ENCODE measurements around the gene PRXL2B.

DNA sequence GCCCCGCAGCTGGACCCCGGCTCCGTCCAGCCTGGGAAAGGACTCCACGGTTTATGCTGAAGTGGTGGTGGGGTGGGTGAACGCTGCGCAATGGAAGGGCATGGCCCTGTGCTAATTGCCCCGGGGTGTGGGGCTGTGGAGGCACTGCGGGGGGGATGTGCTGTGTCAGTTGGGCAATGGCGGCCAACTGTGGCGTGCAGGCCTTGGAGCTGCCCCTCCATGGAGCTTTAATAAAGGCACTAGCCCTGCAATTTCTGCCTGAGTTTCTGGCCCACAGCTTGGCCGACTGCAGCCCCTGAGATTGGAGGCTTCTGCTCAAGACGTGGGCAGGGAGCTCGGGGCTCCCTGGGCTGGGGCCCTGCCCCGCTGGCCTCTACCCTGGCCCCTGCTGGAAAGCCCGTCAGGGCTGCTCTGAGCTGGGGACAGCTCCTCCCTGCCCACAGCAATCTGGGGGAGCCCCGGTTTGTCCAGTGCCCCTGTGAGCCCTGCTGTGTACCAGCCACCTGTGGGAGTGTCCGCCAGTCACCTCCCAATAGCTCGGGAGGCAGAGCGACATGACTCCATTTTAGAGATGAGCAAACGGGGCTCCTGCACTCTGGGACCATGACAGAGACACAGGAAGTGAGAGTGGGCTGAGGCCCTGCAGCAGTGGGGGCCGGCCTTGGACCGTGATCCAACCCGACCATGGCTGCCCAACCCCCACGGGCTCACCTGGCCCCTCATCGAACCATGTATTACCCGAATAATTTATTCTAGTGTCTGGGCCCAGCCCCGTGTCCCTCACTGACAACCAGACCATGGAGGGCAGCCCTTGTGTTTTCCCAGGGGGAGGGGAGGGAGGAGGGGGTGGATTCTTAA is 39.1 kb upstream of the PRXL2B start:
- no peak for TF ChIP-seq POLR2A (IDR thresholded peaks at IDR 0.05)
- TF ChIP-seq, protein P1, sequence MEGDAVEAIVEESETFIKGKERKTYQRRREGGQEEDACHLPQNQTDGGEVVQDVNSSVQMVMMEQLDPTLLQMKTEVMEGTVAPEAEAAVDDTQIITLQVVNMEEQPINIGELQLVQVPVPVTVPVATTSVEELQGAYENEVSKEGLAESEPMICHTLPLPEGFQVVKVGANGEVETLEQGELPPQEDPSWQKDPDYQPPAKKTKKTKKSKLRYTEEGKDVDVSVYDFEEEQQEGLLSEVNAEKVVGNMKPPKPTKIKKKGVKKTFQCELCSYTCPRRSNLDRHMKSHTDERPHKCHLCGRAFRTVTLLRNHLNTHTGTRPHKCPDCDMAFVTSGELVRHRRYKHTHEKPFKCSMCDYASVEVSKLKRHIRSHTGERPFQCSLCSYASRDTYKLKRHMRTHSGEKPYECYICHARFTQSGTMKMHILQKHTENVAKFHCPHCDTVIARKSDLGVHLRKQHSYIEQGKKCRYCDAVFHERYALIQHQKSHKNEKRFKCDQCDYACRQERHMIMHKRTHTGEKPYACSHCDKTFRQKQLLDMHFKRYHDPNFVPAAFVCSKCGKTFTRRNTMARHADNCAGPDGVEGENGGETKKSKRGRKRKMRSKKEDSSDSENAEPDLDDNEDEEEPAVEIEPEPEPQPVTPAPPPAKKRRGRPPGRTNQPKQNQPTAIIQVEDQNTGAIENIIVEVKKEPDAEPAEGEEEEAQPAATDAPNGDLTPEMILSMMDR (IDR thresholded peaks at IDR 0.05) = no peak

Data from right lobe of liver (tissue), 4 donors.